GM12874 (cell line): ENCODE measurements around the gene OTOG.

Experiments
- TF ChIP-seq, protein P1 (sequence below): IDR thresholded peaks from 2 replicates; pipeline ENCODE4 v1.5.1; 2011; ENCODE audit warnings: low read depth, mild to moderate bottlenecking, control low read depth, low read length, moderate library complexity; ENCODE audit not compliant: insufficient read depth

Gene OTOG

GRCh38 chr11:17612221-17613188, 65.4 kb downstream of the OTOG start:
- TF ChIP-seq, protein P1, sequence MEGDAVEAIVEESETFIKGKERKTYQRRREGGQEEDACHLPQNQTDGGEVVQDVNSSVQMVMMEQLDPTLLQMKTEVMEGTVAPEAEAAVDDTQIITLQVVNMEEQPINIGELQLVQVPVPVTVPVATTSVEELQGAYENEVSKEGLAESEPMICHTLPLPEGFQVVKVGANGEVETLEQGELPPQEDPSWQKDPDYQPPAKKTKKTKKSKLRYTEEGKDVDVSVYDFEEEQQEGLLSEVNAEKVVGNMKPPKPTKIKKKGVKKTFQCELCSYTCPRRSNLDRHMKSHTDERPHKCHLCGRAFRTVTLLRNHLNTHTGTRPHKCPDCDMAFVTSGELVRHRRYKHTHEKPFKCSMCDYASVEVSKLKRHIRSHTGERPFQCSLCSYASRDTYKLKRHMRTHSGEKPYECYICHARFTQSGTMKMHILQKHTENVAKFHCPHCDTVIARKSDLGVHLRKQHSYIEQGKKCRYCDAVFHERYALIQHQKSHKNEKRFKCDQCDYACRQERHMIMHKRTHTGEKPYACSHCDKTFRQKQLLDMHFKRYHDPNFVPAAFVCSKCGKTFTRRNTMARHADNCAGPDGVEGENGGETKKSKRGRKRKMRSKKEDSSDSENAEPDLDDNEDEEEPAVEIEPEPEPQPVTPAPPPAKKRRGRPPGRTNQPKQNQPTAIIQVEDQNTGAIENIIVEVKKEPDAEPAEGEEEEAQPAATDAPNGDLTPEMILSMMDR = no peak

GRCh38 chr11:17613428-17613962, 66.4 kb downstream of the OTOG start:
- TF ChIP-seq, protein P1 = no peak

GRCh38 chr11:17613983-17614382, 66.9 kb downstream of the OTOG start:
- TF ChIP-seq, protein P1 = no peak

GRCh38 chr11:17629113-17629512, 82.1 kb downstream of the OTOG start:
- TF ChIP-seq, protein P1 = no peak

DNA sequence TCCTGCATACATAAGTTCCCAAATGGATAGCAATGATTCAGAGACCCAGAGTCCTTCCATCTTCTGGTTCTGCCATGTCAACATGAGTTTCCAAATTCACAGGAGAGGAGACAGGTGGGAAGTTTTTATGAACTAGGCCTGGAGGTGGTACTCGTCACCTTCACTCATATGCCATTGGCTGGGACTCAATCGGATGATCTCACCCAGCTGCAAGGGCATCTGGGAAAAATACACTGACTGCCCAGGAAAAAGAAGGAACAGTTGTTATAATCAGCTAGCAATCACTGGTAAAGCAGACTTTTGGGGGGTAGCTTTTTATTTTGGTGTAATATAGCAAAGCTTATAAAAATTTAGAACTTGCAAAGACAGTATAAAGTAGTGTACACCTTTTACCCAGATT, 83.9 kb downstream of the OTOG start:
- TF ChIP-seq, protein P1 = no peak

DNA sequence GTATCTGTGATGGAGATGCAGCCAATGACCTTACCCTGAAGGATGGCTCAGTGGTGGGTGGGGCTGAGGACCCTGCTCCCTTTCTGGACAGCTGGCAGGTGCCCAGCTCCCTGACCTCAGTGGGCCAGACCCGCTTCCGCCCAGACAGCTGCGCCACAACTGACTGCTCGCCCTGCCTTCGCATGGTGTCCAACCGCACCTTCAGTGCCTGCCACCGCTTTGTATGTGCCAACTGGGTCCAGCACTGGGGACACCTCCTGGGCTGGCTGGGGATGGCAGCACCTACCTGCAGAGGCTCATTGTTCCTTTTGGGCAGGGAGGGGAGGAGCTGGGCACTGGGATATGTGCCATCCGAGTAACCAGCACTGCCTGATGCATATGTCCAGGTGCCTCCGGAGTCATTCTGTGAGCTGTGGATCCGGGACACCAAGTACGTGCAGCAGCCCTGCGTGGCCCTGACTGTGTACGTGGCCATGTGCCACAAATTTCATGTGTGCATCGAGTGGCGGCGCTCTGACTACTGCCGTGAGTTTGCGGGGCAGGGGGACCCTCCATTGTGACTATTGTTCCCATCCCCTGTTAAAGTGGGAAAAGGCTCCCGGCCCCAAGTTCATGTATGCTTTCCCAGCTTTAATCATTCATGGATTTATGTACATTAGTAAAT, 84.8 kb downstream of the OTOG start:
- TF ChIP-seq, protein P1 = no peak

DNA sequence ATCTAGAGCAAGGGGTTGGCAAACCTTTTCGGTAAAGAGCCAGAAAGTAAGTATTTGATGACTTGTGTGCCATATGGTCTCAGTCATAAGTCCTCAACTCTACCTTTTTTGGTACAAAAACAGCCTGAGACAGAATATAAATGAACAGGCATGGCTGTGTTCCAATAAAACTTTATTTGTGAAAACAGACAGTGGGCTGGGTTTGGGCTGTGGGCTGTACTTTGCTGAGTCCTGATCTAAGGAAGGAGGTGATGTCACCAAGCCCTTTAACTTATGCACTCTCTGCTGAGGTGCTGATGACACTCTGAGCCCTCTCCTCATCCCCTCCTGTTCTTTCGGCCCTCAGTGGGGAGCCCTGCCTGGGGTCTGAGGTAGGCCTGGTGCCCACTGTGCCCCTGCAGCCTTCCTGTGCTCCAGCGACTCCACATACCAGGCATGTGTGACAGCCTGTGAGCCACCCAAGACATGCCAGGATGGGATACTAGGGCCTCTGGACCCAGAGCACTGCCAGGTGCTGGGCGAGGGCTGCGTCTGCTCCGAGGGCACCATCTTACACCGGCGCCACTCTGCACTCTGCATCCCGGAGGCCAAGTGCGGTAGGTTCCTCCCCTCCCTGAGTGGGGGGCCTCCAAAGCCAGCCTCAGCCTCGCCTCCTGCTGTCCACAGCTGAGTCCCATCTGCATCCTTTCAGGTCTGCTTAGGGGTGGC, 86.4 kb downstream of the OTOG start:
- TF ChIP-seq, protein P1 = no peak
